IPS-18c (cell line): ENCODE measurements around the gene DEAF1.
"Not testable (repeated sequence)": the region's sequence is repeated elsewhere in the genome, so short reads cannot be mapped to it uniquely, and the experiment has no call there.

ENCODE experiments used
- H3K4me3 ChIP-seq: 2 replicates; pipeline ENCODE4 v1.7.0; 2013; ENCODE audit warnings: low read depth, mild to moderate bottlenecking, low read length, moderate library complexity; ENCODE audit not compliant: insufficient read depth
- H3K9me3 ChIP-seq: one replicate; pipeline ENCODE4 v1.6.1; 2013; ENCODE audit warnings: mild to moderate bottlenecking, low read length, moderate library complexity; ENCODE audit not compliant: control insufficient read depth, insufficient read depth

Gene DEAF1

GRCh38 chr11:694563-695287 is at the start of gene DEAF1:
DEAF1 (minus strand) TSS chr11:695222; CDS start chr11:695047, 175 bp downstream.
- H3K9me3 ChIP-seq, result peaks cover 2% of the 10 kb centered on the region
- peak within 1 kb of the TSS; percentile 67 for H3K4me3 ChIP-seq

- no peaks in the 10 kb centered on the region for H3K9me3 ChIP-seq
These were observed 47.7 kb upstream of the DEAF1 start for GRCh38 chr11:742571-743201.

DNA sequence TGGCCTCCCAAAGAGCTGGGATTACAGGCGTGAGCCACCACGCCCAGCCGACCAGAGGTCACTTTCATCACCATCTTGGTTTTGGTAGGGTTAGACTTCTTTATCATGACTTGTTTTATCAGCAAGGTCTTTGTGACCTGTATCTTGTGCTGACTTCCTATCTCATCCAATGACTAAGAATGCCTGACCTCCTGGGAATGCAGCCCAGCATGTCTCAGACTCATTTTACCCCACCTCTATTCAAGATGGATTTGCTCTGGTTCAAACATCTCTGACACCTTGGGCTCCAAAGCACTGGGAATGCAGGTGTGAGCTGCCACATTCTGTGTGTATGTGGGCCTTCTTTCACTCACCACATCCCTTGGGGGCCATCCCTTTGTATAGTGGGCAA is 47.1 kb upstream of the DEAF1 start:
- Histone ChIP-seq H3K4me3 (no peak overlapping the region), H3K9me3 (no peaks in the 10 kb centered on the region)

More at GRCh38 chr11:742571-743201, 47.7 kb upstream of the DEAF1 start:
- no peak overlapping the region for H3K4me3 ChIP-seq

GRCh38 chr11:737899-738298 is 42.9 kb upstream of the DEAF1 start:
- H3K4me3 ChIP-seq, H3K9me3 ChIP-seq: not testable (repeated sequence)

DNA sequence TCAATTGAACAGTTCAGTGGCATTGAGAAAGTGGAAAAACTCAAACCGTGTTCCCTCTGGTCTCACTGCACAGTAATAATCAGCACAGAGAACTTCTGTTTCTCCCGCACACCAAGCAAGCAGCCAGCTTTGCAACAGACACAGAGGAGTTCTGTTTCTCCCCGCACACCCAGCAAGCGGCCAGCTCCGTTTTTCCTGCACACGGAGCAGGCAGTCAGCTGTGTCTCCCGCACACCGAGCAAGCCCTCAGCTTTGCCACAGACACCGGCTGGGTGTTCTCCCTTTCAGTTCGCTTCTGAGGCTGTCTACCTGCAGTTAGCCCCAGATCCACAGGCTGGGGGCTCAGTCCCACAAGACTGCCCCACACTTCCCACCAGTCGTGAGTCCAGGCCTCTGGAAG is 42.3 kb upstream of the DEAF1 start:
- H3K4me3 ChIP-seq, result no peak overlapping the region

GRCh38 chr11:734541-734940 is 39.5 kb upstream of the DEAF1 start:
- H3K9me3 ChIP-seq, H3K4me3 ChIP-seq: not testable (repeated sequence)

More for the DNA sequence above, 42.3 kb upstream of the DEAF1 start:
- no peaks in the 10 kb centered on the region for H3K9me3 ChIP-seq

DNA sequence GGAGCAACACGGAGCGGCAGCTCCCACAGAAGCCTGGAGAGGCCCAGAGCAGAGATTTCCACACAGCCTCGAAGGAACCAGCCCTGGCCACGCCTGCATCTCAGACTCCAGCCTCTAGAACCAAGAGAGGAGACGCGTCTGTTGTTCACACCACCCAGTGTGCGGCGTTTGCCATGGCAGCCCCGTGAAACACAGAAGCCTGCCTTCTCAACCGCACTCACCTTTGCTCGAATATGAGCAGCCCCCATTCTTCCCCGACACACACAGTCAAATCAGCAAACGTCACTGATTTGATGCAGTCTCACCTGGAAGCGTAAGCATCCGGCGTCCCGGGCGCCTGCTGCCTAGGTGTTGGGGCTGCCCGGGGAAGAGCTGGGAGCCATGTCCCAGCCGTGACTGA is 38.0 kb upstream of the DEAF1 start:
- Histone ChIP-seq H3K9me3 (peaks cover 2% of the 10 kb centered on the region), H3K4me3 (no peak overlapping the region)

- H3K4me3 ChIP-seq, result no peak overlapping the region
- peaks cover 2% of the 10 kb centered on the region for H3K9me3 ChIP-seq
These were observed 34.6 kb upstream of the DEAF1 start for GRCh38 chr11:729492-730074.

DNA sequence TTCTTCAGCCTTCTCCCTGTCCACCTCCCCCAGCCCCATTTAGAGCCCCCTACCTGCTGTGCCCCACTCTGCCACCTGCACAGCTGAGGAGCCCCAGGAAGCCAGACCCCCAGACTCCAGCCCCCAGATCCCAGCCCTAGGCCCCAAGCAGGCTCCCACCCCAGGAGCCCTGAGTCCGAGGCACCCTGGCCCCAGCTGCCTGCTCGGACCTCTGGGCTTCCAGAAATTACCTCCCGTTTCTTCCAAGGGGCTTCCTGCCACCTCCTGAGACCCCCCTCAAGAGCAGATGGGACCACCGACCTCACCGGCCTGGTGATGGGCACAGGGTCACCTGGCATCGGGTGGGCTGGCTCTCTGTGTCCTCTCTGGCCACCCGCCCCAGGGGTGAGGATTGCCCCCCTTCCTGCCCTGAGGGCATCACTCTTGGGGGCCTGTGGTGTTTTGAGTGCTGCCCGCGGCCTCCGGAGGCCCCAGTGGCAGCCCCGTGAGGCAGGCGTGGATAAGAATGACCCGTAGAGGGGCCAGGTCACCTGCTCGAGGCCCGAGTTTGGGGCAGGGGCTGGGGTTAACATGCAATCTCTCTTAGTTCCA is 34.0 kb upstream of the DEAF1 start:
- Histone ChIP-seq H3K9me3 (peaks cover 2% of the 10 kb centered on the region), H3K4me3 (no peak overlapping the region)

DNA sequence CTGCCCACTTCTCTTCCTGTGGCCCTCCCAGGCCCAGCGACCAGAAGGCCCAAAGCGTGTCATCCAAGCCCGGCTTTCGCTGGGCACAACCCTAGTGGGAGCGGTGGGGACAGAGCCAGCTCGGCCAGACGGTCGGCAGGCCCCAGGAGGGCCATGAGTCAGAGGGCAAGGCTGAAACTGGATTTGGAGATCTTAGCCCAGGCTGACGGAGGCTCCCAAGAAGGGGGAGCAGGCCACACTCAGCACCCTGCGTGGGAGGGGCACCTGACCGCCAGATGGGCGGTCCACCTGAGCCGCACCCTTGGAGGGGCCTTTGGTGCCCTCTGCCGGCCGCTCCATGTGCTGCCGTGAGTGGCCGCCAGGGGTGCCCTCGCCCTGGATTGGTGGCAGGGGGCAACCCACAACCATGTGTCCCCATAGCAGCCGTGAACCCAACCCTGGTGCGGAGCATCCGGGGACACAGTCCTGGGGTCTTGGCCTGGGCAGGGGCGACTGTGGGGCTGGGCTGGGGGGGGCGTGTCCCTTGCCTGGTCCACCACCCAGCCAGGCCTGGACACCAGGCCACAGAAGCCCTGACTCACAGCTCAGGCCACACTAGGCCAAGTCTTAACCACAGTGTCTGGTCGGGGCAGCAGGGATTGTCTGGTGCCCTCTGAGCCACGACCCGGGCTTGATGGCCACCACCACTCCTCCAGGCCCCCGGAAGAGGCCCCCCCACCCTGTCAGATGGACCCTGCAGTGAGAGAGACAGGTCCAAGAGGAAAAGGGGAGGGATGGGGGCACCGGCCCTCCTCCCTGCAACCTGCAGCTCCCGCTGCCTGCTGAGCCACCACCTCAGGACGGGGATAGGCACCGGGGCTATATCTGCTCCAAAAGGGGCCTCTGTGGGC is 33.1 kb upstream of the DEAF1 start:
- peaks cover 2% of the 10 kb centered on the region for H3K9me3 ChIP-seq
- no peak overlapping the region for H3K4me3 ChIP-seq

- no peak overlapping the region for H3K4me3 ChIP-seq
- H3K9me3 ChIP-seq, result peaks cover 2% of the 10 kb centered on the region
These were observed 32.3 kb upstream of the DEAF1 start for GRCh38 chr11:727281-727701.

- H3K4me3 ChIP-seq, result peak overlapping the region; percentile 47
- peaks cover 2% of the 10 kb centered on the region for H3K9me3 ChIP-seq
These were observed 31.5 kb upstream of the DEAF1 start for GRCh38 chr11:726278-727220.

GRCh38 chr11:725624-726202 is 30.7 kb upstream of the DEAF1 start:
- Histone ChIP-seq H3K4me3 (peak overlapping the region; percentile 41), H3K9me3 (peaks cover 2% of the 10 kb centered on the region)

DNA sequence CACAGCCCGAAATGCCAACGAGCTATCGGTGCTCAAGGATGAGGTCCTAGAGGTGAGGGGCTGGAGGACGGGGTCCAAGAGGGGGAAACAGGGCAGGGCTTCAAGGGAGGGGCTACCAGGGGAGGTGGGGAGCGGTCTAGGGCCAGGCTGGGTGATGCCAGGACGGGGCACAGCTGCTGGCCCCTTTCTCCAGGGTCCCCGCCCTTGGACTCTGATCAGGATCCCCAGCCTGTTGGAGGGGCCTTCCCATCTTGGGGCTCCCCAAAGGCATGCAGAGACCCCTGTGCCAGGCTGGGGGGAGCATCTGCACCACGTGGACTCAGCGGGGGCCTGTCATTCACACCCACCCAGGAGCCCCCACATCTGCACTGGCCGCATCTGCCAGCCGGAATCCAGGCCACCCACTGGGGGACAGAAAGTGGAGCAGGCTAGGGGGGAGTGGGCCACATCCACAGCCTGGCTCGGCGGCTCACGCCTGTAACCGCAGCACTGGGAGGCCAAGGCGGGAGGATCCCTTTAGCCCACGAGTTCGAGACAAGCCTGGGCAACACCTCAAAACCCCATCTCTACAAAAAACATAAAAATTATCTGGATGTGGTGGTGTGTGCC is 29.9 kb upstream of the DEAF1 start:
- H3K4me3 ChIP-seq, result no peak overlapping the region
- peaks cover 2% of the 10 kb centered on the region for H3K9me3 ChIP-seq

DNA sequence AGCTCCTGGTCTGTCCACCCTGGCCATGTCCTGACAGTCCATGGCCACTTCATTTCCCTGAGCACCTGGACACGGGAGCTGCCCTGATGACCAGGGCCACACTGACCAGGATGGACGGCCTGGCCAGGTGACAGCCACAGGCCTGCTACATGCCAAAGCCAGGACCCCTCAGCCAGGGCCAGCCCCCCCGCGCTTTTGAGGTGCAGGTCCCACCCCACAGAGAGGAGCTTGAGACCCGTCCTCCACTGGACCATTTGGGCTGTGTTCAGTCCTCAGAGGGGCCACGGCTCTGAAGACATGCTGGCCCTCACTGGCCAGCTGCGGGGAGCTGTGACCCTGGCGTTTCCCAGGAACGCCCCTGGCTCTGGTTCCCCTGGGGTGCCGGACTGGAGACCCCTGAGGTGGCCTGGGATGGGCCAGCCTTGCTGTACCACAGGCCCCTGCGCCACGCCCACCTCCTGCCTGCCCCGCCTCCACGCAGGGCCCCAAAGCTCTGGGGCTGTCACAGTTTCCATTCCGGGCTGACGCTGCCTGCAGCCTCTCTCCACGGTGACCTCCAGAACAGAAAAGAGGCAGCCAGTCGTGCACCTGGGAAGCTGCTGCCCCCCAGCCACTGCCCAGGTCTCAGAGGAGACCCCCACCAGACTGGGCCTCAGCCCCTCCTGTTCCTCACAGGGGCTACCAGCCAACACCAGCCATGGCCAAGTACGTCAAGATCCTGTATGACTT is 29.2 kb upstream of the DEAF1 start:
- Histone ChIP-seq H3K9me3 (peaks cover 2% of the 10 kb centered on the region), H3K4me3 (no peak overlapping the region)
